Heart right ventricle (tissue), 16 donors: ENCODE measurements around the gene BOD1L2. TPM values are rescaled to one million over a fixed set of nuclear protein-coding genes. Genes with fewer than 3 reads are reported as not detected.

Experiments
- ATAC-seq, 8 donors: fragments of 200-7000 bp; cut with Tn5 transposase; one replicate each; pipeline ENCODE4 v1.9.1; 2020; ENCODE audit warnings: mild to moderate bottlenecking in 8 of 8, moderate library complexity in 8 of 8, moderate number of reproducible peaks in 1 of 8
- DNase-seq, 2 donors: peaks; one replicate each; pipeline ENCODE4 v3.0.0-alpha.2; 2020
- H3K27ac ChIP-seq, 10 donors: fragments of 200-600 bp; sonication (generic) in 2 of 10; one replicate each; pipeline versions ENCODE4 v1.5.0 to v1.8.0; 2020 to 2022; ENCODE audit warnings: mild to moderate bottlenecking in 3 of 10
- H3K27me3 ChIP-seq, 7 donors: fragments of 200-600 bp; one replicate each; pipeline ENCODE4 v1.8.0; 2021 to 2022; ENCODE audit warnings: mild to moderate bottlenecking in 2 of 7
- H3K36me3 ChIP-seq, 9 donors: fragments of 200-600 bp; sonication (generic) in 1 of 9; one replicate each; pipeline versions ENCODE4 v1.5.0 to v1.8.0; 2020 to 2022; ENCODE audit warnings: mild to moderate bottlenecking in 2 of 9
- H3K4me1 ChIP-seq, 9 donors: fragments of 200-600 bp; sonication (generic) in 1 of 9; one replicate each; pipeline versions ENCODE4 v1.5.0 to v1.8.0; 2020 to 2022; ENCODE audit warnings: mild to moderate bottlenecking in 4 of 9
- H3K4me3 ChIP-seq, 10 donors: fragments of 200-600 bp; sonication (generic) in 2 of 10; one replicate each; pipeline versions ENCODE4 v1.5.0 to v1.8.0; 2020 to 2022; ENCODE audit warnings: mild to moderate bottlenecking in 7 of 10, moderate library complexity in 2 of 10
- H3K9me3 ChIP-seq, 11 donors: fragments of 200-600 bp in 10 of 11; sonication (generic) in 2 of 11; one replicate each; pipeline versions ENCODE4 v1.5.0 to v1.8.0; 2013 to 2022; ENCODE audit warnings: mild to moderate bottlenecking in 2 of 11, control low read depth in 1 of 11, moderate library complexity in 1 of 11
- WGBS, 2 donors: extraction: QIAGEN DNeasy Blood & Tissue Kit; methylation state at CpG; one replicate each; pipeline ENCODE4 v1.1.7; 2013; ENCODE audit warnings: inconsistent platforms in 1 of 2; 5-methylcytosine and 5-hydroxymethylcytosine counted together
- intact Hi-C, 10 donors: fragments of 100-400 bp; cut with DNase I; formaldehyde crosslinking; loops; one replicate each; pipeline versions ENCODE4 v1.11.1 to v1.14.2; 2022
- polyA plus RNA-seq, 2 donors: library from polyadenylated mRNA; stranded (reverse); fragments of 200-250 nt; gene quantifications; one replicate each; pipeline ENCODE4 v1.2.3, GENCODE V29; 2013
- total RNA-seq, 10 donors: library from RNA; stranded (reverse); fragmentation: NEBNext Ultra II Directional in 3 of 10; extraction: Animal tissue kit (Norgen Biotek cat#: 25700) in 3 of 10; gene quantifications; one replicate each; pipeline versions ENCODE4 v1.2.1 to v1.2.4, GENCODE V29; 2021 to 2023
- TF ChIP-seq, protein P1 (sequence below), 9 donors: fragments of 200-600 bp; sonication (generic) in 2 of 9; IDR thresholded peaks; one replicate each; pipeline versions ENCODE4 v1.5.0 to v1.8.0; 2021 to 2022; ENCODE audit warnings: antibody characterized with exemption in 9 of 9, mild to moderate bottlenecking in 5 of 9, moderate library complexity in 1 of 9
- donor health status: Arrhythmogenic right ventricular cardiomyopathy.
- donor health status: ischemic (EF 13 %, LVEDD 7.1; RV severe dilation, severe dysfunction).
- donor health status: healthy with polysubstance abuse.
- donor health status: DM: no; HTN: yes; CAD: no.
- donor health status: DM: no; HTN: no; CAD: no.
- donor health status: ischemic (EF 25% LVEDD 6.9; RV normal size, moderate dysfunction).
- donor health status: ischemic (EF 25% LVEDD 5.7; RV mildly dilated, moderate dysfunction).
- donor health status: healthy.
- donor health status: DM: yes; HTN: yes; CAD: no.
- donor health status: Ischemic cardiomyopathy.
- donor health status: ischemic (EF 35%, LVEDD 5.7; RV mildly dilated, moderate dysfunction).
- donor health status: nonischemic (EF 11% LVEDD 7.7; RV severe dilation, severe dysfunction).
- donor health status: DM: yes; HTN: yes; CAD: no.
- donor health status: PGD.
- donor health status: ischemic (EF 29% LVEDD 5.4; RV normal size, mild dysfunction).
- donor health status: nonischemic (EF 23%, LVEDD 6.1; RV moderate dilation, normal function).

BOD1L2 gene
- total and polyA plus RNA-seq, 12 donors = not detected

DNA sequence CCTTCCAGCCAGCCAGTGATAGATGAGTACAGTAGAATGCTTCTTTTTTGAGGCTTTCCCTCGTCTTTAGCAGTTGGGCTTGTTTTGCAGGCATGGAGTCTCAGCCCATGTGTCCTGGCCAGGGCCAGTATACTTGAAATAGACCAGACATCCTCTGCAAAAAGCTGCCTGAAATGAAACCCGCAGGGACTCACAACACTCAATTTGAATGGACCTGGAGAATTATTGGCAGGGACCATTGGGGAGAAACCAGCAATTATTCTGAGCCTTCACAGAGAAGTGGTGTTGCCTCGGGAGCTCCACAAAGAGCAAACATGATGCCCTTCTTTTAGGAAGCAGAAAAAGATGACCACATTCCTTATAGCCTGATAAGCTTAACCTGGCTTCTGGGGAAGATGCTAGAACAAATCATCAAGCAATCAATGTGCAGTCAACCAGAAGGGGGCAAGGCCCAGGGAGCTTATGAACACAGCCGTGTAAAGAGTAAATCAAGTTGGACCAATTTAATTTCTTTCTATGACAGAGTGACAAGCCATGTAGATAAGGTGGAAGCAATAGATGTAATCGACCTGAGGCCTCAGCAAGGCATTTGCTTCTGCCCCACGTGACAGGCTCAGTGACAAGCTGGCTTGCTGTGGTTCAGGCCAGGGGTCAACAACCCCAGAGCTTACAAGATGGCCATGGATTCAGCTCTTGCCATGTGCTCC, 42.1 kb downstream of the BOD1L2 start:
- WGBS, 2 donors = 48% methylated on average over 6 of the region's 6 CpGs
- intact Hi-C loops = no loop called here
- no peak overlapping the region for H3K4me3 ChIP-seq
- no peak for DNase-seq
- no peaks in the 10 kb centered on the region for H3K36me3 ChIP-seq
- H3K4me1 ChIP-seq = no peaks in the 10 kb centered on the region
- peaks cover 0 to 34% (median 17%) of the 10 kb centered on the region in 11 donors for H3K9me3 ChIP-seq
- TF ChIP-seq, protein P1, sequence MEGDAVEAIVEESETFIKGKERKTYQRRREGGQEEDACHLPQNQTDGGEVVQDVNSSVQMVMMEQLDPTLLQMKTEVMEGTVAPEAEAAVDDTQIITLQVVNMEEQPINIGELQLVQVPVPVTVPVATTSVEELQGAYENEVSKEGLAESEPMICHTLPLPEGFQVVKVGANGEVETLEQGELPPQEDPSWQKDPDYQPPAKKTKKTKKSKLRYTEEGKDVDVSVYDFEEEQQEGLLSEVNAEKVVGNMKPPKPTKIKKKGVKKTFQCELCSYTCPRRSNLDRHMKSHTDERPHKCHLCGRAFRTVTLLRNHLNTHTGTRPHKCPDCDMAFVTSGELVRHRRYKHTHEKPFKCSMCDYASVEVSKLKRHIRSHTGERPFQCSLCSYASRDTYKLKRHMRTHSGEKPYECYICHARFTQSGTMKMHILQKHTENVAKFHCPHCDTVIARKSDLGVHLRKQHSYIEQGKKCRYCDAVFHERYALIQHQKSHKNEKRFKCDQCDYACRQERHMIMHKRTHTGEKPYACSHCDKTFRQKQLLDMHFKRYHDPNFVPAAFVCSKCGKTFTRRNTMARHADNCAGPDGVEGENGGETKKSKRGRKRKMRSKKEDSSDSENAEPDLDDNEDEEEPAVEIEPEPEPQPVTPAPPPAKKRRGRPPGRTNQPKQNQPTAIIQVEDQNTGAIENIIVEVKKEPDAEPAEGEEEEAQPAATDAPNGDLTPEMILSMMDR (IDR thresholded peaks at IDR 0.05) = no peak
- peaks cover 0 to 14% (median 0%) of the 10 kb centered on the region in 7 donors for H3K27me3 ChIP-seq
- ATAC-seq = no peak
- no peak overlapping the region for H3K27ac ChIP-seq

DNA sequence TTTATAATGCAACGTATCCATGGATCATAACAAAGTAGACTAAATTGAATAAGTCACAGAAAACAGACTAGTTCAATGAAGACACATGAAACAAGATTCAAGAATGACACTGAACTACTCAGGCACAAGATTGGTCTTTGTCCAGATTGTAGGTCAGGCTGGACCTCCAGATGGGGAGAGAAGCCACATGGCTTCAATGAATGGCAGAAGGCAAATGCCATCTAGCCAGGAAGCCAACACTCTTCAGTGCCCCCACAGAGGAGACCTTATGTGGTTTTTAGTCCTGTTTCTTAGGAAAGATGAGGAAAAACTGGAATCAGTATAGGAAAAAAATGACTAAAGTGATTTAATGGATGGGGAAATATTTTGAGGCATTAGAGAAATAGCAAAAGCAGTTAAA, 43.1 kb downstream of the BOD1L2 start:
- TF ChIP-seq, protein P1 (IDR thresholded peaks at IDR 0.05) = no peak
- intact Hi-C loops = no loop called here
- 74 to 77% methylated on average over 1 of the region's 1 CpG for WGBS, 2 donors

DNA sequence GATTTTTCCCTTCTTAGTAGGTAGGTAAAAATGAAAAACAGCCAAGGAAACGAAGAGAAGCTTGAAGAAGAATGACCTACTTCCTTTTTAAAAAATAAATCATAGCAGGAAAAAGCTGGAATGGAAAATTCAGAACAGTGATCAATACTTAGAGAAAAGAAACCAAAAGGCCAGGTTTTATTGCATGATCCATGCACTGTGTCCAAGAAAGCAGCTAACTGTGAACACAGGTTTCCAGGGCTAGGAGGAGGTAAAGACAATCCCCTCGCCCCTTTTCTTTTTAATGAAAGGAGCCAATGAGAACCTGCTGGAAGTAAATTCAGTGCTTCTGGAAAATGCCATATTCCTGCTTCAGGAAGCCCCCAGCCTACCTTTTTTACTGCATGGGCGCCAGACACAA, 47.2 kb downstream of the BOD1L2 start:
- TF ChIP-seq, protein P1 (IDR thresholded peaks at IDR 0.05) = no peak
- intact Hi-C loops = no loop called here
- ATAC-seq = no peak
- peaks cover 0 to 9% (median 0%) of the 10 kb centered on the region in 7 donors for H3K27me3 ChIP-seq
- no peak for DNase-seq
- no peaks in the 10 kb centered on the region for H3K4me1 ChIP-seq
- peaks cover 0 to 12% (median 0%) of the 10 kb centered on the region in 11 donors for H3K9me3 ChIP-seq
- WGBS, 2 donors = 64% methylated on average over 3 of the region's 3 CpGs
- H3K4me3 ChIP-seq = no peak overlapping the region
- no peak overlapping the region for H3K27ac ChIP-seq
- H3K36me3 ChIP-seq = no peaks in the 10 kb centered on the region

More for the DNA sequence above, 43.1 kb downstream of the BOD1L2 start:
- DNase-seq = no peak
- Histone ChIP-seq H3K36me3 (no peaks in the 10 kb centered on the region), H3K4me3 (no peak overlapping the region), H3K9me3 (peaks cover 0 to 24% (median 13%) of the 10 kb centered on the region in 11 donors), H3K27me3 (peaks cover 0 to 14% (median 0%) of the 10 kb centered on the region in 7 donors), H3K27ac (no peak overlapping the region), H3K4me1 (no peaks in the 10 kb centered on the region)
- no peak for ATAC-seq

DNA sequence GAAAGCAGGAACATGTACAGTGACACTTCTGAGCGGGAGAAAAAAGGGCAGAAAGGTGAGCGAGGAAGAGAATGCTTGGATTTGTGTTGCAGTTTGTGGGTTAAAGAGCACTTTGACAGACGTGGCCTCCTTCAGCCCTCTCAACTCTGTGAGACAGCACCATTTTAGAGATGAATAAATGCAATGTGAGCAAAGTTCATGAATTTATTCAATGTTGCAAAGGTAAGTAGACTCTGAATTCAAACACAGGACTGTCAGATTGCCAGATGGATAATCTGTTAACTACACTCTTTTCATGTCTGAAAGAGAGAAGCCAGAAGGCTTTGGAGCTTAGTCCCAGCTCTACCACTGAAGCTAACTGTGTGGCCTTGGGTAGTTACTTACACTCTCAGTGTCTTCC, 47.7 kb downstream of the BOD1L2 start:
- TF ChIP-seq, protein P1 (IDR thresholded peaks at IDR 0.05) = no peak
- intact Hi-C loops = no loop called here
- 74 to 76% methylated on average over 3 of the region's 3 CpGs for WGBS, 2 donors

More for the DNA sequence above, 47.7 kb downstream of the BOD1L2 start:
- H3K36me3 ChIP-seq = no peaks in the 10 kb centered on the region
- no peak for ATAC-seq
- H3K4me1 ChIP-seq = no peaks in the 10 kb centered on the region
- H3K4me3 ChIP-seq = no peak overlapping the region
- H3K27me3 ChIP-seq = peaks cover 0 to 9% (median 0%) of the 10 kb centered on the region in 7 donors
- no peak for DNase-seq
- H3K9me3 ChIP-seq = peaks cover 0 to 12% (median 0%) of the 10 kb centered on the region in 11 donors
- no peak overlapping the region for H3K27ac ChIP-seq
